IMR-90 (cell line): ENCODE data around the gene ARHGEF17. TPM values are rescaled to one million over a fixed set of nuclear protein-coding genes. Genes with fewer than 3 reads are reported as not detected.

ENCODE experiments used
- ATAC-seq: fragments of 200-7000 bp; cut with Tn5 transposase; 2 replicates; pipeline ENCODE4 v1.9.1; 2020; ENCODE audit warnings: low read depth, mild to moderate bottlenecking, moderate library complexity
- BruUV-seq: library from RNA; stranded (reverse); fragments of 400-500 nt; replicated peaks from 2 replicates; lab custom pipeline; 2021; lab: Mats Ljungman, UMichigan
- CTCF ChIA-PET: fragments of 300-600 bp; formaldehyde crosslinking; extraction: SDS; loops from one replicate; lab custom pipeline; 2021; ENCODE audit warnings: antibody characterized with exemption; lab: Yijun Ruan, JAX
- POLR2A ChIA-PET: fragments of 300-600 bp; sonication (Branson Sonifier 250); formaldehyde crosslinking; loops from one replicate; lab custom pipeline; 2022; ENCODE audit warnings: antibody characterized with exemption; ENCODE audit not compliant: unreplicated experiment; lab: Charles Lee
- DNase-seq: peaks from one replicate; pipeline ENCODE4 v3.0.0; 2013
- H2AFZ ChIP-seq: replicated peaks from 2 replicates; pipeline ENCODE3; 2013; ENCODE audit warnings: low read length, mild to moderate bottlenecking; ENCODE audit not compliant: poor library complexity
- H2AK5ac ChIP-seq: 2 replicates; pipeline ENCODE4 v1.6.1; 2013; ENCODE audit warnings: low read depth, low read length, inconsistent platforms
- H2AK9ac ChIP-seq: replicated peaks from 2 replicates; pipeline ENCODE3; 2013; ENCODE audit warnings: mild to moderate bottlenecking, low read depth, low read length, moderate library complexity; ENCODE audit not compliant: poor library complexity
- H2BK120ac ChIP-seq: 2 replicates; pipeline ENCODE4 v1.6.1; 2013; ENCODE audit warnings: low read depth, low read length, inconsistent platforms
- H2BK15ac ChIP-seq: 3 replicates; pipeline ENCODE4 v1.6.1; 2013; ENCODE audit warnings: low read depth, low read length, inconsistent platforms
- H2BK20ac ChIP-seq: 2 replicates; pipeline ENCODE4 v1.6.1; 2013; ENCODE audit warnings: low read depth, mild to moderate bottlenecking, inconsistent platforms, low read length, moderate library complexity
- H2BK5ac ChIP-seq: 2 replicates; pipeline ENCODE4 v1.6.1; 2013; ENCODE audit warnings: mild to moderate bottlenecking, low read depth, low read length, inconsistent platforms; ENCODE audit not compliant: poor library complexity, severe bottlenecking
- H3K14ac ChIP-seq: replicated peaks from 2 replicates; pipeline ENCODE4 v1.6.1; 2013; ENCODE audit warnings: low read depth, low read length, inconsistent platforms
- H3K18ac ChIP-seq: 2 replicates; pipeline ENCODE4 v1.6.1; 2013; ENCODE audit warnings: low read depth, low read length, control low read depth
- H3K23ac ChIP-seq: 2 replicates; pipeline ENCODE4 v1.6.1; 2013; ENCODE audit warnings: low read depth, low read length, inconsistent platforms
- H3K27ac ChIP-seq: 2 replicates; pipeline ENCODE4 v1.5.1; 2013; ENCODE audit warnings: mild to moderate bottlenecking, control low read depth, low read length; ENCODE audit not compliant: insufficient read depth
- H3K27me3 ChIP-seq: 2 replicates; pipeline ENCODE4 v1.6.1; 2013; ENCODE audit warnings: low read length; ENCODE audit not compliant: control insufficient read depth, insufficient read depth
- H3K36me3 ChIP-seq: 2 replicates; pipeline ENCODE4 v1.6.1; 2013; ENCODE audit warnings: low read length, mixed read lengths; ENCODE audit not compliant: control insufficient read depth, insufficient read depth
- H3K4ac ChIP-seq: 2 replicates; pipeline ENCODE4 v1.6.1; 2013; ENCODE audit warnings: low read depth, low read length, inconsistent platforms
- H3K4me1 ChIP-seq: 2 replicates; pipeline ENCODE4 v1.6.1; 2013; ENCODE audit warnings: low read length, mixed read lengths; ENCODE audit not compliant: control insufficient read depth, insufficient read depth
- H3K4me2 ChIP-seq: 2 replicates; pipeline ENCODE4 v1.6.1; 2013; ENCODE audit warnings: low read depth, mild to moderate bottlenecking, control low read depth, low read length, moderate library complexity
- H3K4me3 ChIP-seq: 2 replicates; pipeline ENCODE4 v1.5.1; 2013; ENCODE audit warnings: low read depth, mild to moderate bottlenecking, control low read depth, low read length, moderate library complexity; ENCODE audit not compliant: insufficient read depth
- H3K56ac ChIP-seq: 2 replicates; pipeline ENCODE4 v1.6.1; 2013; ENCODE audit warnings: low read length, inconsistent platforms; ENCODE audit not compliant: insufficient read depth; ENCODE audit errors: extremely low read depth
- H3K79me1 ChIP-seq, 2 experiments: 2 replicates each; pipeline ENCODE4 v1.6.1; 2013; ENCODE audit warnings: low read length in 2 of 2, inconsistent platforms in 1 of 2, low read depth in 1 of 2
- H3K9ac ChIP-seq: 2 replicates; pipeline ENCODE4 v1.6.1; 2013; ENCODE audit warnings: low read depth, low read length, control low read depth
- H3K9me1 ChIP-seq: 2 replicates; pipeline ENCODE4 v1.6.1; 2013; ENCODE audit warnings: low read length, inconsistent platforms; ENCODE audit not compliant: insufficient read depth
- H3K9me3 ChIP-seq: 2 replicates; pipeline ENCODE4 v1.6.1; 2013; ENCODE audit warnings: low read length; ENCODE audit not compliant: control insufficient read depth, insufficient read depth
- H4K20me1 ChIP-seq: 2 replicates; pipeline ENCODE4 v1.6.1; 2013; ENCODE audit warnings: low read length, inconsistent platforms; ENCODE audit not compliant: insufficient read depth
- H4K5ac ChIP-seq: 2 replicates; pipeline ENCODE4 v1.6.1; 2013; ENCODE audit warnings: mild to moderate bottlenecking, low read depth, low read length, control low read depth
- H4K8ac ChIP-seq, 2 experiments: 2 replicates each; pipeline ENCODE4 v1.6.1; 2013; ENCODE audit warnings: low read depth in 2 of 2, low read length in 2 of 2, control low read depth in 1 of 2, inconsistent platforms in 1 of 2
- H4K91ac ChIP-seq: 2 replicates; pipeline ENCODE4 v1.6.1; 2013; ENCODE audit warnings: low read depth, low read length, inconsistent platforms; ENCODE audit not compliant: insufficient read depth
- MAFK ChIP-seq: IDR thresholded peaks from 2 replicates; pipeline ENCODE4 v1.6.1; 2012; ENCODE audit warnings: low read depth, low read length, improper control_type of control experiment
- RAD21 ChIP-seq: IDR thresholded peaks from 2 replicates; pipeline ENCODE4 v1.6.1; 2012; ENCODE audit warnings: low read length, improper control_type of control experiment
- RCOR1 ChIP-seq: IDR thresholded peaks from 2 replicates; pipeline ENCODE4 v1.6.1; 2012; ENCODE audit warnings: mild to moderate bottlenecking, low read length, improper control_type of control experiment; ENCODE audit not compliant: insufficient replicate concordance
- USF2 ChIP-seq: fragments of 150-350 bp; IDR thresholded peaks from 2 replicates; pipeline ENCODE4 v1.6.1; 2017; ENCODE audit warnings: mild to moderate bottlenecking, antibody characterized with exemption, low read length, low read depth
- WGBS, 2 experiments: methylation state at CpG; one replicate each; pipeline versions ENCODE4 v1.1.5 to v1.1.7; 2013; ENCODE audit warnings: missing lambda C conversion rate in 2 of 2; ENCODE audit not compliant: insufficient read length in 1 of 2; ENCODE audit errors: extremely low coverage in 2 of 2; 5-methylcytosine and 5-hydroxymethylcytosine counted together
- dilution Hi-C: fragments of 300-500 bp; cut with HindIII; formaldehyde crosslinking; loops from one replicate; pipeline ENCODE4 v1.14.3; 2018; ENCODE audit warnings: low sequenced_read_pairs; ENCODE audit not compliant: unreplicated experiment
- in situ Hi-C: fragments of 300-500 bp; cut with MboI; formaldehyde crosslinking; loops from 3 replicates; pipeline ENCODE4 v1.14.3; 2019; ENCODE audit warnings: low sequenced_read_pairs, inconsistent platforms, mixed read lengths
- intact Hi-C: fragments of 100-400 bp; cut with micrococcal nuclease; formaldehyde crosslinking; loops from 2 replicates; pipeline ENCODE4 v1.10.0; 2022
- polyA plus RNA-seq, 3 experiments: library from polyadenylated mRNA; depleted of rRNA; stranded (reverse); fragments of >200 nt; gene quantifications; 2 replicates each; pipeline ENCODE4 v1.2.3, GENCODE V29; 2012; ENCODE audit warnings: low replicate concordance in 1 of 3
- total RNA-seq: library from RNA; depleted of rRNA; stranded (reverse); fragments of >200 nt; gene quantifications from 2 replicates; pipeline ENCODE4 v1.2.3, GENCODE V29; 2012

The ARHGEF17 gene
- total and polyA plus RNA-seq, 2 of the 4 experiments (the other 2 are of a cell fraction) = 21.7 to 97.7 TPM

GRCh38 chr11:73263640-73264039, 44.4 kb upstream of the ARHGEF17 start:
- Histone ChIP-seq H4K5ac (no peak overlapping the region), H2AFZ (peak overlapping the region; percentile 26), H2BK120ac (no peak overlapping the region), H2AK9ac (no peak overlapping the region), H3K18ac (no peak overlapping the region), H3K14ac (no peak overlapping the region), H3K56ac (no peak overlapping the region), H3K4me2 (no peak overlapping the region), H2AK5ac (no peak overlapping the region; the same call in 1 of the 2 replicates), H3K27me3 (peaks cover 39% of the 10 kb centered on the region), H4K20me1 (no peaks in the 10 kb centered on the region), H4K91ac (no peak overlapping the region), H3K4me3 (no peak overlapping the region), H2BK5ac (no peak overlapping the region), H2BK20ac (no peak overlapping the region), H3K36me3 (no peaks in the 10 kb centered on the region), H3K4me1 (peaks cover 3% of the 10 kb centered on the region), H3K23ac (no peak overlapping the region), H3K79me1 (no peaks in the 10 kb centered on the region), H3K9me3 (no peaks in the 10 kb centered on the region), H2BK15ac (no peak overlapping the region), H3K4ac (no peak overlapping the region), H4K8ac (no peak overlapping the region), H3K9ac (no peak overlapping the region), H3K27ac (no peak overlapping the region), H3K9me1 (peaks cover 3% of the 10 kb centered on the region; the same call in 1 of the 2 replicates)
- in situ Hi-C loops = no loop called here
- dilution Hi-C loops = no loop called here
- ChIA-PET CTCF (interaction anchor here (1.7 kb wide), 1 partner anchor 26 kb away, joined by 4 read pairs; no protein-coding TSS in a partner anchor), POLR2A (no interaction called here)
- BruUV-seq = no TSS peak
- intact Hi-C loops = no loop called here
- TF ChIP-seq RAD21 (no peak), RCOR1 (no peak), USF2 (no peak), MAFK (no peak)
- ATAC-seq (no peak), DNase-seq (no peak)
- 100% methylated on average over 1 of the region's 2 CpGs; no CpG with 5 or more reads in 1 of the 2 experiments for WGBS, 2 experiments
